ENCODE results near the gene FCRL2.
"Not testable (repeated sequence)": the region's sequence is repeated elsewhere in the genome, so short reads cannot be mapped to it uniquely, and the experiment has no call there.

Gene FCRL2

GRCh38 chr1:157748262-157748817 lies 28.6 kb downstream of the FCRL2 start:
- no peak for DNase-seq

DNA sequence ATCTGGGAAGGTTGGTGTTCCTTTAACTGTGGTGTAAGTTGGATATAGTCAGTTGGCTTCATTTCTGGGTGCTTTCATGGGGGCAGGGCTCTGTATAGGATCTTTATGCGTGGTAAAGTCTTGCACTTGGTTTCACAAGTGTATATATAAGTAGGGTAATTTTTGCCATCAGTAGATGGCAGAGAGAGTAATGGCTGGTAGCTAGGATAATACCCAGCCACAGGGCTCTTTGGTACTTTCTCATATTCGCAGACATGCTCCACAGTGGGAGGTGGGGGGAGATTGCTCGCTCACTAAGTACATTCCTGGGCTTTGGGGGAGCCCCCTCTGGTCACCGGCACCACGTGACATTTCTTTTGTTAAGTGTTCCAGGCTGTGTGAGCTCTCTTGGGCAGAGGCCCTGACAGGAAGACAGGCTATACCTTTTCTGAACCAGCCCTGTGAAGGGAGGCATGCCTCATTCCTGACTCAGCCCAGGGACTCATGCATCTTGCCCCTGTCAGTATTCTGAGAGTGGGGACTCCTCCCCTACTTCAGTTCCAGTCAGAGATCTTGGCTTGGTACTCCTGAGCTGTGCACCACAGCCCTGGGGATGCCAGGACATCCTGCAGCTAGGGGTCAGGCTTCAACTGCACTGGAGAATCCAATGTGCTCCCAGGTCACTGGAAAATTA lies 37.6 kb downstream of the FCRL2 start:
- no peak for DNase-seq

DNA sequence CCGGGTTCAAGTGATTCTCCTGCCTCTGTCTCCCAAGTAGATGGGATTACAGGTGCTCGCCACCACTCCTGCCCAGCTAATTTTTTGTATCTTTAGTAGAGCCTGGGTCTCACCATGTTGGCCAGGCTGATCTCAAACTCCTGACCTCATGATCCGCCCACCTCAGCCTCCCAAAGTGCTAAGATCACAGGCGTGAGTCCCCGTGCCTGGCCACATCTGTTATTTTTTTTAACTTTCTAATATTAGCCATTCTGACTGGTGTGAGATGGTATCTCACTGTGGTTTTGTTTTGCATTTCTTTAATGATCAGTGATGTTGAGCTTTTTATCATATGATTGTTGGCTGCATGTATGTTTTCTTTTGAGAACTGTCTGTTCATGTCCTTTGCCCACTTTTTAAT lies 40.9 kb downstream of the FCRL2 start:
- DNase-seq: not testable (repeated sequence)

DNA sequence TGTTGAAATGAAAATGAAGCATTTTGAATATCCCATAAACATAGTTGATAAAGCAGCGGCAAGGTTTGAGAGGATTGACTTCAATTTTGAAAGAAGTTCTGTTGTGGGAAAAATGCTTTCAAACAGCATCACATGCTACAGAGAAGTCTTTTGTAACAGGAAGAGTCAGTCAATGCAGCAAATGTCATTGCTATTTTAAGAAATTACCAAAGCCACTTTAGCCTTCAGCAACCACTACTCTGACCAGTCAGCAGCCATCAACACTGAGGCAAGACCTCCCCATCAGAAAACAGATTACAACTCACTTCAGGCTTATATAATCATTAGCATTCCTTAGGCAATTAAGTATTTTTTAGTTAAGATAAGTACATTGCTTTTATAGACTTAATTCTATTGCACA lies 42.6 kb downstream of the FCRL2 start:
- no peak for DNase-seq

GRCh38 chr1:157732755-157733154 lies 44.2 kb downstream of the FCRL2 start:
- no peak for DNase-seq

GRCh38 chr1:157725221-157725577 lies 51.7 kb downstream of the FCRL2 start:
- DNase-seq: no peak

- DNase-seq: no peak
Observed at GRCh38 chr1:157724537-157725220, 52.3 kb downstream of the FCRL2 start.

DNA sequence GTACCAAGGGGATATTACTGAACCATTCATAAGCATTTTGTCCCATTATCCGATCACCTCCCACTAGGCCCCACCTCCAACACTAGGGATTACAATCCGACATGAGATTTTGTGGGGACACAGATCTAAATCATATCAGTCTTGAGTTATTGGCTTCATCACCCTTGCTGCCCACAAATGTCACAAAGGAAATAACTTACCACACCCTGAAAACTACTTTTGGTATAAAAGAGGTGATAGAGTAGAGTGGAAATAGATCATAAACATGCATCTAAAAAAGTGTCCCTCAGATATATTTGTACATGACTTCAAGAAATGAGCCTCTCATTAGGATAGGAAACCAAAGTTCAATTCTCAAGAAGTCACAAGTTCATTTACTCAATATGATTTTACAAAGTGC lies 53.8 kb downstream of the FCRL2 start:
- no peak for DNase-seq

- no peak for DNase-seq
Observed at GRCh38 chr1:157721985-157722384, 54.9 kb downstream of the FCRL2 start.

- no peak for DNase-seq
Observed at GRCh38 chr1:157715736-157716135, 61.2 kb downstream of the FCRL2 start.

- DNase-seq: no peak
Observed at GRCh38 chr1:157711802-157712201, 65.1 kb downstream of the FCRL2 start.

- no peak for DNase-seq
Observed at GRCh38 chr1:157704878-157705277, 72.1 kb downstream of the FCRL2 start.

DNA sequence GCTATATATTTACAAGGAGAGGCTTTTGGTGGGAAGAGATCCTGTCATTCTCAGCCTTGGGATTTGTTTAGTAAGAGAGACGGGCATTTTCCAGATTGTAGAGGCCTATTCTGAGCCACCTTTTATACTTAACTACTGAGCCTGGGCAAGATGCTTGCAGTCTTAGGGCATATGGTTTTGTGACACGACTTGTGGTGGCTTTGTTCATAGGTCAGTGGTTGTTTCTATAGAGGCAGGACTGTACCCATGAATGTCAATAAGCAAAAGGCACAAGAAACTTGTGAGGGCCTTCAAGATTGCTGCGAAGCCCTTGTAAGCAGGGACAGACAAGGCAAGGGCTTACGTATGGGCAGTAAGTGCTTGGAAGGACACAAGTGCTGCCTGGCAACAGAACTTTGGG lies 73.0 kb downstream of the FCRL2 start:
- DNase-seq: no peak

DNA sequence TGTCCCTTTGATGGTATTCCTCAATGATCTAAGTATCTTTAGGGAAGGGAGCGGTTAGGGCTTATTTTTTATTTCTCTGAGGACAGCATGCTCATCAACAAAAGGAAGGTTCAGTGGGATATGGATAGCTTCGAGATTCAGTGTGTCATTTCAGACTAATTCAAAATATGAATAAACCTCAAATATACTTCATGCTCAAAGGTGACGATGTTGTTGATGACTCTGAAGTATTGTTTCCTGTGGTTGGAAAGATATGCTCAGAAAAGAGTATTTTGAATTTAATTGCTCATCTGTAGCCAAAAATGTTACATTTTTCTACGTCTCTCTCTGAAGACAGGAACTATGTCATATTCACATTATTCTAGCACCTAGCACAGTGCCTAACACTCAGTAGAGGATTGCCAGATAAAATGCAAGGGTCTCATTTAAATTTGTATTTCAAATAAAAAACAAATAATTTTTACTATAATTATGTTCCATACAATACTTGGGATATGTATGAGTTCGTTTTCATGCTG lies 74.6 kb downstream of the FCRL2 start:
- no peak for DNase-seq

DNA sequence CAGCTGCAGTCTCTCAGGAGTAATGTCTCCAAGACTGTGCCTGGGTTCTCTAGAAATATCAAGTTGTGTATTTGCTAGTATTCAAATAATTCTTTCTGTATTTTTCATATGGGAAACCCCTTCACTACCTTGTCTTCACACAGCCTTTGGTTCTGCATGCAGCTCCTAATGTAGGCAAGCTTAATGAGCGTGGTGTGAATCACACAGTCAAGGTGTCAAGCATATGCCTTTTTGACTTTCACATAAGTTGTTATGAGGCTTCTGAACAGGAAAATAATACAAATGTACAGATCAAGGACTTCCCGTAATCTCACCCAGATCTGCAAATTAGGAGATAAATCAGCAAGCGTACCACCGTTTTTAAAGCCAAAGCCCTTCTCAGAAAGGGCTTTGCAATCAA lies 76.2 kb downstream of the FCRL2 start, which contains the start of gene FCRL3:
Gene FCRL3, minus strand, starts transcription at position 38 of the 400 bp plus-strand sequence. CDS start 280 bp downstream, outside the sequence.
- no peak for DNase-seq

DNA sequence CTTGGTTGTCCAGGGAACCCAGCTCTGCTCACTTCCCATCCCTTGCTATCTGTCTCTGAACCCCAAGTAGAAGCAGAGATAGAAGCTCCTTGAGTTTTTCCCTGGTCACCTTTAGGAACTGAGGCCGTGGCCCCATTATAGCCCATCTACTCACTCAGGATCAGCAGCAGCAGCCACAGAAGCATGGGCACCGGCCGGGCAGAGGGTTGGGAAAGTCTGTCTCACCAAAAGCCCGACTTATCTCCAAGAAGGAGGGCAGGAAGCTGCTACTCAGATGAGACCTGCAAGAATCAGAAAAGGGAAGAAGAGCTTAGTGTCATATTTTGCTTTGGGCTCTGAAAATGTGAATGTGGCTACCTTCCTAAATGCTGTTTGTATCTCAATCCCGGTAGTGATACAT lies 76.6 kb downstream of the FCRL2 start:
- no peak for DNase-seq

GRCh38 chr1:157697781-157698569 lies 79.0 kb downstream of the FCRL2 start:
- no peak for DNase-seq

GRCh38 chr1:157696966-157697628 lies 79.8 kb downstream of the FCRL2 start:
- DNase-seq: no peak
